ENCODE measurements around the gene SPPL3.

The SPPL3 gene

DNA sequence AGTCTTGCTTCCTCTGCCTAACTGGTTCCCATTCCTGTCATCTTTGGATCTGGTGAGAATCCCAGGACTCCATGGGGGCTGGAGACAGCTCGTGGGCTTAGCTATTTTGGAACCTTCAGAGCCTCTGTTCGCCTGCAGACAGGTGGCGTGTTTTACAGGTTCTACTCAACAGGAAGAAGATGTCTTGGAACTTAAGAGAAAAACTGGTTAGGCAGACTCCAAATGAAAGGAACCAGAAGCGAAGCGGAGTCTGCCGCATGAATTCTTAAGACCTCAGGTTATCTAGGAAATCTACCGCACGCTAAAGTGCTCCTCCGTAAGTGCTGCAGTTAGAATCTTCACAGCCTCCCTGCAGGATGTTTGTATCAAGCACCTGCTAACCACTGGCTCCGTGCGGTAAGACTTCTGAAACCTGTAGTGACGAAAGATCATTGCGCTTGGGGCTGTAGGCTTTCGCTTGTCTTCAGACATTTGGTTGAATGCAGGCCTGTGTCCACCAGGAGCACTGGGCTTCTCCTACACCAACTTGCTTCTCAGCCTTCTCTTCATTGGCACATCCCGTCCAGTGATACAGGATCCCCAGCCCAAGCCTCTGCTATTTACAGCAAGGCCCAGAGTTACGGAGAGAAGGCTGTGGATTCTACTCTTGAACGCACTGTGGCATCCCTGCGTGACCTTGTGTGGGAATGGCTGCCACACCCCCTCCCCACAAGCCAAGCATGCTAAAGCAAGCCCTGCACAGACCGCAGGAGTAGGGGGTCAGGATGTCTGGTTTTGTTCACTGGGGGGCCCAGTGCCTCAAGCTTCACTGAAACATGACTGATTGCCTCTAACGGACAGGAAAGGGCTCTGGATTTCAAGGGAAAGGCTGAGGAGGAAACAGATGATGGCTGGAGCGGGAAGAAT lies 143.6 kb downstream of the SPPL3 start:
- DNase-seq (ENCODE audit: extremely low spot score, insufficient read length, low read depth) (no peak), FAIRE-seq (no peak)

DNA sequence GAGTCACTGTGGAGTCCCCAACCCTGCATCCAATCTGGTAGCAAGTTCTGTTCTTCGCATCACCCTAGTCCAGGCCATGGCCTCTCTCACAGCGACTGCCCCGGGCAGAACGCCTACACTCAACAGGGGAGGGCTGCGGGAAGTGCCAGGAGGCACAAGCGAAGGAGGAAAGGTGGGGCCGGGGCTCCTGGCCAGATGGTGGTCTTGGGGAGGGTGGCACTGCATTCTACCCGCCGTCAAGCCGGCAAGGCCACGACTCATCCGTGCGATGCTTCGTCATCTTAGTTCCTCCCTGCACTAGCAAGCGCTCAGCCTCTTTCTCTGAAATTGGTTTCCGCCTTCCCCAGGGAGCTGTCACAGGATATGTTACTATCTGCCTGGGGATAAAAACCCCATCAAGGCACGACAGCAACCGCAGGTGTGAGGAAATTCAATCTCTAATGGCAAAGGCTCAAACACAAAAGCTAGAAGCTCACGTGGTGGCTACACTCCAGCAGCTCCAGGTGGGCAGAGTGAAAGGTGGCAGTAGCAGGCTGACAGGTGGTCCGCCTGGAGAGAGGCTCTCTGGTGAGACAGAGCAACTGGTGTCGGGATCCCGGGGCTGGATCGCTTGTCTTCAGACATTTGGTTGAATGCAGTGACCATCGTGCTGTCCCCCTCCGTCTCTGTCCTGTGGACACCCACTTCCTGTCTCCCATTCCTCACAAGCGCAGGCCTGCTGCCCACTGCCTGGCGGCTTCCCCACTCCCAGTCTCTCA lies 144.4 kb downstream of the SPPL3 start:
- no peak for DNase-seq (ENCODE audit: extremely low spot score, insufficient read length, low read depth)

DNA sequence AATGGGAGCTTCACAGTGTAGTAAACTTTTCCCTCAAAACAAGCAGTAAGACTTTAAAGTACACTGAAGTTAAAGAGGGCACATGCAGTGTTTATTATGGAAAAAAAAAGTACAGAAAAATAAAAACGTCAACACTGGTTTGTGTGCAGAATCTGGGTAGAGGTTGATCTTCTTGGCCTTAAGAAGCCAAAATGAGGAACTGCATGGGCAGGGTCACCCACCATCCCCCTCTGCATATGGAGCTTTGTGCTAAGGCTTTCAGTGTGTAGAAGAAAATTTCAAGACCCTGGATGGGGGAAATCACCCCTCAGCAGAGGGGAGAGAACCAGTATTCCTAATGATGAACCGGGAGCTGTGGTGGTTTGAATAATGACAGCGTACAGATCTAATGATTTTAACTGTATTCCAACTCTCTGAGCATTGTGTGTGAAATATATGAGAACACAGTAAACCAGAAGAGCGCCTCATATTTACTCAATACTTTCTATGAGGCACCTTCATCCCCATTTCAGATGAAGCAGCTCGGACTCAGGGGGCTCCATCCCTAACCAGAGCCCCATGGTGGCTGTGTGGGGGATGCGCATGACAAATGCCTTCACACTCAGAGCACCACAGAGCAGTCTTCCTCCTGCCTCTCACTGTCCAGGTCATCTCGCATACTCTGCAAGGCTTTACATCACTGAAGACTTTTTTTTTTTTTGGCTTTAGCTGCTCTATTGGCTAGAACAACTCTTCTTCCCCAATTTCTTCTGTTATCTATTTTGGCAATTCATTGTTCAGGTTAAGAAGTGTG lies 145.2 kb downstream of the SPPL3 start:
- FAIRE-seq (no peak), DNase-seq (ENCODE audit: extremely low spot score, insufficient read length, low read depth) (no peak)

More for the DNA sequence above, 144.4 kb downstream of the SPPL3 start:
- FAIRE-seq: no peak

DNA sequence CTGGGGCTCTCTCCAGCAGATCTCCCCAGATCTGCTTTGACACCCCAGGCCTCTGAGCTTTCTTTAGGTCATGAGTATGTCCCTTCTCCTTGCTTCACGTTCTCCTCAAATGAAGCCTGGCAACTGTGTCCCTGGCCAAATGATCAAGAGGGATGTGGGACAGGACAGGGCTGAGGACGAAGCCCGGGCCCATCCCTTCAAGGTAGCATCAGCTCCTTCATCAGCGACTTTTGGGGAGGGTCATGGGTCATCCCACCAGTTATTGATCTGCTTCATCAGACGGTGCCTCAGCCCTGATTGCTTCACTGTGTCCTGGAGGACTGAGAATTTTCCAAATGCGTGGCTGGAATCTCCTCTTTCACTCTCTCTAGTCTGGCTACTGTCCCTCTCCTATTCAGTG lies 146.2 kb downstream of the SPPL3 start:
- DNase-seq (ENCODE audit: extremely low spot score, insufficient read length, low read depth) (no peak), FAIRE-seq (no peak)

DNA sequence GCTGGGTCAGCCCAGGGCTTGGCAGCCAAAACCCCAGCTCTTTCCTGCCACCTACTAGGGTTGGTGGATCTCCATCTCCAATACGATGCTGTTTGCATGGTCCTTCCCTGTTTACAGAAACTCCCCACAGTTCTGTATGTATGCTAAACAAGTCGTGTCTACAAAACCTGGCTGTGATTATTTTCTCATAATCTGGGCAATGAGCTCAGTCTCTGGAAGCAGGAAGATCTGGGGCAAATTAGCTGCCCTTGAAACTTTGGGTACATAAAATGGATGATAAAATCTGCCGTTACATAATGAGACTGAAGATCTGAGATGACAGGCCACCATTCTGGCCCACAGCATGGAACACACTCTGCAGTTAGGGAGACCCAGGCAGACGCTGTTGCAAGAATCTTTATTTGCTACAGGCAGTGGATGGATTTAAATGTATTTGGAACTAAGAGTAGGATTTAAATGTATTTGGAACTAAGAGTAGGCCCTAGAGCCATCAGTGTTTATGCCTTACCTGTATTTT lies 146.9 kb downstream of the SPPL3 start:
- DNase-seq (ENCODE audit: extremely low spot score, insufficient read length, low read depth) (no peak), FAIRE-seq (no peak)

DNA sequence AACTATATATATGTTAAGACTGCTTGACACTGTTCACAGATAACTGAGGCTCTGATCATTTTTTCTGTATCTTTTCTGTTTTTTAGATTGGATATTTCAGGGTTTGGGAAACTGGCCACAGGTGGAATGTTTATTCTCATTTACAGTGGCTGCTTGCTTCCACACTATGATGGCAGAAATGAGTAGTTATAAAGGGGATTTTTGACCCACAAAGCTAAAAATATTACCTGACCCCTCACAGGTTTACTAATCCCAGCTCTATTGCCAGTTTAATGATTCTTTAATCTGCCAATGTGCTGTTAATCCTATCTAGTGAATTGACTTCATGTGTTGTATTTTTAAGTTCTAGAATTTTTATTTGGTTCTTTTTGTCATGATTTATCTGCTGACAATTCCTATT lies 148.9 kb downstream of the SPPL3 start:
- DNase-seq (ENCODE audit: extremely low spot score, insufficient read length, low read depth) (no peak), FAIRE-seq (peak; percentile 55)

DNA sequence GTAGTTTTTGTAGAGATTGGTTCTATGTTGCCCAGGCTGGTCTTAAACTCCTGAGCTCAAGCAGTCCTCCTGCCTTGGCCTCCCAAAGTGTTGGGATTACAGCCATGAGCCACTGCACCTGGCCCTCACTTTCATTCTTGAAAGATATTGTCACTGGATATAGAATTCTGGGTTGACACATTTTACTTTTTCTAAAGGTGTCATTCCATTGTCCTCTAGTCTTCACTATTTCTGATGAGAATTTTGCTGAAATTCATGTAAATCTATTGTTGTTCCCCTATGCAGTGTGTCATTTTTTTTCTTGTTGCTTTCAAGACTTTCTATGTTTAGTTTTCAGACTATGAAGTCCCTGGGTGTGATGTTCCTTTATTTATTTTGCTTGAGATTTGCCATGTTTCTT lies 149.4 kb downstream of the SPPL3 start:
- no peak for DNase-seq (ENCODE audit: extremely low spot score, insufficient read length, low read depth)
- FAIRE-seq: no peak

DNA sequence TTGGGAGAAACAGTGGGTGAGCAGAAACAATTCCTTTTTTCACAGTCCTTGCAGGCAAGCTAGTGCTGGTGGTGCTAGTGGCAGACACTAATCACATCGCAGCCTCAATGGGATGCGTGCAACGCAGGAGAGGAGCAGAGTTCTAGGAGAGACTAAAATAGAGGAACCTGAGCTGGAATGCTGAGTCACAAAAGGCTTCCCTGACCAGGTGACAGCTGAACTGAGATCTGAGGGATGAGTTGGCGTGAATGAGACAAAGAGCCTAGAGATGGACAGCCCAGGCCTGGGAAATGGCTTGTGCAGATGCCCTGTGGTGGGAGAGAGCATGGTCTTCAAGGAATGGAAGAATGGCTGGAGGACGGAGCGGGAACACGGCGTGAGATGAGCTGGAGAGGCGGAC lies 152.8 kb downstream of the SPPL3 start:
- no peak for DNase-seq (ENCODE audit: extremely low spot score, insufficient read length, low read depth)
- no peak for FAIRE-seq

DNA sequence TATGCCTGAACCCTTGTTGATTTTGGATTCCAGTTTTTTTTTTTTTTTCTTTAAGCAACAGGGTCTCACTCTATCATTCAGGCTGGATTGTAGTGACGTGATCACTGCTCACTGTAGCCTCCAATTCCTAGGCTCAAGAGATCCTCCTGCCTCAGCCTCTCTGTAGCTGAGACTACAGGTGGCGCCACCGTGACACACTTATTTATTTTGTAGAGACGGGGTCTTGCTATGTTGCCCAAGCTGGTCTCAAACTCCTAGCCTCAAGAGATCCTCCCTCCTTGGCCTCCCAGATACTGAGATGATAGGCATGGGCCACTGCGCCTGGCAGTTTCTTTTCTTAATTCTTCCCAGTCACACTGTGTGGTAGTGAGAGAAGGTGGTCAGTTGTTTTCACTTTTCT lies 153.4 kb downstream of the SPPL3 start:
- DNase-seq (ENCODE audit: extremely low spot score, insufficient read length, low read depth) (no peak), FAIRE-seq (no peak)

DNA sequence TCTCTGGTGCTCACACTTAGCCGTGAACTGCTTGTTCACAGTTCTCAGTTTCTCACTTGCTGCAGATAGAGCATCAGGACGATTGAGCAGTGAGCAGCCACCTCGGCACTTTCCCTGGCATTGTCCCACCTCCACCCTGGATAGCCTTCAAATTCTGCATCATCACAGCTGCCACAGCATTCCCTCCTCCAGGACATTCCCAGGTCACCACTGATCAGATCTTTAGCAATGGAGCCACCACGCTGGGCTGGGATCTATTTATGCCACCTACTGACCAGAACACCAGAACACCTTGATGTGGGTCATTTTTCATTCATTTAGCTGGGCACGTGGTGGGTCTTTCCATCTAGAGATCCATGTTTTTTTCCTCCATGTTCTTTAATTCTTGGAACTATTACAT lies 154.9 kb downstream of the SPPL3 start:
- FAIRE-seq: no peak
- no peak for DNase-seq (ENCODE audit: extremely low spot score, insufficient read length, low read depth)

DNA sequence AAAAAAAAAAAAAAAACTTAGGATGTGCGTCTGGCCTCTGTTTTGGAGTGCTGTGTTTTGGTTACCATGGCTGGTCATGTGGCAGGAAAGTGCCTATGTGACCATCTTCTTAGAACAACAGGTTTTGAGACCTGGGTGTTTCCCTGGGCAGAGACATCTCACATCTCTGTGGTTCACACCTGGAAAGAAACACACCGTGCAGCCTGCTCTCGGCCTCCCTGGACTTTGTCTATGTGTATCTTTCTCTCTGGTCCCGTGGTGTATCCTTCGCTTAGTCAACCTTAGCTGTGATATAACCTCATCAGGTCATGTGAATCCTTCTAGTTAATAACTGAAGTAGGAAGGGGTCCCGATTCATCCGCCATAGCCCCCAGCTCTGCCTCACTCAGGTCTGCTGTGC lies 155.9 kb downstream of the SPPL3 start:
- FAIRE-seq: no peak

DNA sequence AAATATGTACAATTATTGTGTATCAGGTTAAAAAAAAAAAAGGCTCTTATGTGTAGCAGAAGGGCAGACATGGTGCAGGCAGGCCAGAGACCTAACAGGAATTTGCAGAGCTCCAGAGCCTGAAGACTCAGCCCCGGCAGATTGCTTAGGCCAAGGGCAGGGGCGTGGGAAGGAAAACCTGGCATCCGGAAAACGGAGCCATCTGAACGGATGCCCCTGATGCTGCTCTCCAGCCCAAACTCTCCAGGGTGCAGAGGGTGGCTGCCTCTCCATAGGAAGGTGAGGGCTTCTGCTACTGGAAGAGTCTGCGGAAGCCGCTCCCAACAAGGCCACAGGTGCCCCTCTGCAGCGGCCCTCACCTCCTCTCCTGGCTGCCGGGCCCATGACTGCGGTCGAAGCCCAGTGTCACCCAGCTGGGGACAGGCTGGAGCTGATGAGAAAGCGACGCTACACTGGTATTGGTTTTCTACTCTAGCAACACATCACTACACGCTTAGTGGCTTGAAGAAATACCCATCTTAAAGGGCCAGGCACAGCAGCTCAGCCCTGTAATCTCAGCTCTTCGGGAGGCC lies 159.2 kb downstream of the SPPL3 start:
- DNase-seq (ENCODE audit: extremely low spot score, insufficient read length, low read depth) (no peak), FAIRE-seq (no peak)

More for the DNA sequence above, 155.9 kb downstream of the SPPL3 start:
- DNase-seq (ENCODE audit: extremely low spot score, insufficient read length, low read depth): no peak

DNA sequence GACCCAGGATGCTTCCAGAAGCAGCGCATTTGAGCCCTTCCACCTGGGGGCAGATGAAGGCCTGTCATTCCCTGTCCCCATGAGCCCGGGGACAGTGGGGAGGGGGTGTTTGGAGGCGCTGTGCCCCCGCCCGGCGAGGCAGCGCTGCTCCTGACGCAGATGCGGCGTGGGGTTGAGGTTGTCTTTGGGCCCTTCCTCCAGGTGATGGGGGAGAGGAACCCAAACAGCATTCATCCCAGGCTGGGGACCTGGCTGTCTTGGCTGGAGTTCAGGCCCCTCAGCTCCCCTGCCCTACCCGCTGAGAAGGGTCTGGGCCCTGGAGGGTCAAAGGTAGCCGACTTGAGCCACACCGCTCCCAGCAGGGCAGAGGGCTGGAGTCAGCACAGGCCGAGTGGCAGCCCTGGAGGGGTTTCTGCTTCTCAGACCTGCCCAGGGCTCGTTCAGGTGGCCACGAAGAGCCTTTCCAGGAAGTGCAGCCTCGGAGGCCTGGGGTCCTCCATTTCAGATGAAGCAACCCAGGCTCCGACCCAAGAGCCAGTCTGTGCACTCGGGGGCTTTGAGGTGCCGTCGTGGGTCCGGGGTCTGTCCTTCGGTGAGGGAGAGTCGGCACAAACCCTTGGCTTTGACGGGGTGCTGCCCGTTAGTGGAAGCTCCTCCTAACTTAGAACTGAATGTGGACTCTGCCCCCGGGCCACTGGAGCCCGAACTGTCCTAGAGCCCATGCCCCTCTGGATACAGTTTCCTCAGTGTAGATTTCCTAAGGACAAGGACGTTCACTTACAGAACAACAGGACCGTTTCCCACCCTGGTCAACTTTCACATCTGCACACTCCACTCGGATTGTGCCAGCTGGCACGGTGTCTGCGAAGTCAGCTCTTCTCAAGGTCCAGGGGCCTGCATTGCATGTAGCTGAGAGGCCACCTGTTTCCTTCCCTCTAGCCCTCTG lies 162.4 kb downstream of the SPPL3 start:
- DNase-seq (ENCODE audit: extremely low spot score, insufficient read length, low read depth): no peak
- FAIRE-seq: no peak

DNA sequence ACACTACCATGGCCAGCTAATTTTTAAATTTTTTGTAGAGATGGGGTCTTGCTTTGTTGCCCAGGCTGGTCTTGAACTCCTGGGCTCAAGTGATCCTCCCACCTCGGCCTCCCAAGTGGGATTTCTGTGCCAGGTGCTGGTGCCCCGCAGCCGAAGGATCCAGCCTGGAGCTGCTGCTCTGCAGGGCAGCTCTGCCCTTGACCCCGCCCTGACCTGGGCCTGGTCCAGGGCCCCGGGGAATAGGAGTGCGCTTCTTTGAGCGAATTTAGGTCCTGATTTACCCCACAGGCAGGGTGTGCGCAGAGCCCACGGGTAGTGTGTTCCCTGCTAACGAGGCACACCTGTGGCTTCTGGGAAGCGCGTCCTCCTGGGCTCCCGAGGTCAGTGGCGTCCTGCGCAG lies 163.3 kb downstream of the SPPL3 start:
- DNase-seq (ENCODE audit: extremely low spot score, insufficient read length, low read depth) (no peak), FAIRE-seq (no peak)

DNA sequence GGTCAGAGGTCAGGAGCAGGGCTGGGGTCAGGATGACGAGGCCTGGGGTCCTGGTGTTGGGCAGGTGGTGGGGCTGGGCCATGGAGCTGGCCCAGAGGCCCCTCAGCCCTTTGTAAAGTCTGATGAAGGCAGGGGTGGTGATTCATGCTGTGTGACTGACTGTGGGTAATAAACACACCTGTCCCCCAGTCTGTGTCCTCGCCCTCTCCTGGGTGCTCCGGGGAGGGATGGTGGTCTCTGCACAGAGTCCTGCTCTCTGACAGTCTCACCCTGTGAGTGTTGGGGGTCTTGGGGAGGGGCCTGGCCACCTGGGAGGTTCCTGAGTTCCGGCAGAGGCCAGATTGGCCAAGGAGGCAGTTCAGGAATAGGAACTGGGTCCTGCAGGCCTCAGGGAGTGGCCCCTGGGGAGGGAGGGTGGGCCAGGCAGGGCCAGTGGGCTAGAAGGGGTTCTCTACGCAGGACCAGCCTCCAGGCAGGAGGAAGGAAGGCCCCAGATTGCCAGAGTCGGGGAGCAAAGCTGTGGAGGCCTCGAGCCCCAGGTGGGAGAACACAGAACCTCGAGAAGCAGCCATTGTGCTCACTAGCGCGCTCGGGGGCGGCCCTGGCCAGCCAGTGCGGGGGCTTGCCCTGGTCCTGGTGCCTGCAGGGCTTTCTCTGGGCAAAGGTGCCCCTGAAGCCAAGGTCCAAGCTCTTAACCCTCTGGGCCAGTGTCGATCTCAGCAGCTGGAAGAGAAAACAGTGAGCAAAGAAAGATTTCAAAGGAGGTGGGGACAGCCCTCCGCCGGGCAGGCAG lies 164.1 kb downstream of the SPPL3 start:
- no peak for DNase-seq (ENCODE audit: extremely low spot score, insufficient read length, low read depth)
- no peak for FAIRE-seq

DNA sequence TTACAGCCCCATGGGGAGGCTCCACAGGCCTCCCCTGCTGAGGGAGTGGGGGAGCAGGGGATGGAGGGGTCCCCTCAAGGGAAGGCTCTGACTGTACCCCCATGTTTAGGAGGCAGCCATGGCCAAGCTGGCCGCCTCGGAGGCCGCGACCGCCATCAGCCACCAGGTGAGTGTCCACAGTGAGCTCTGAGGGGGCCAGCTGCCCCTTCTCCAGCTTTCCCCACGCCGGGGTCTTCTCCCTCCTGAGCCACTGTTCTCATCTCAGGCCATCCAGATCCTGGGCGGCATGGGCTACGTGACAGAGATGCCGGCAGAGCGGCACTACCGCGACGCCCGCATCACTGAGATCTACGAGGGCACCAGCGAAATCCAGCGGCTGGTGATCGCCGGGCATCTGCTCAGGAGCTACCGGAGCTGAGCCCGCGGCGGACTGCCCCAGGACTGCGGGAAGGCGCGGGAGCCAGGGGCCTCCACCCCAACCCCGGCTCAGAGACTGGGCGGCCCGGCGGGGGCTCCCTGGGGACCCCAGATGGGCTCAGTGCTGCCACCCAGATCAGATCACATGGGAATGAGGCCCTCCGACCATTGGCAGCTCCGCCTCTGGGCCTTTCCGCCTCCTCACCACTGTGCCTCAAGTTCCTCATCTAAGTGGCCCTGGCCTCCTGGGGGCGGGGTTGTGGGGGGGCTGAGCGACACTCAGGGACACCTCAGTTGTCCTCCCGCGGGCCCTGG lies 165.0 kb downstream of the SPPL3 start:
- no peak for DNase-seq (ENCODE audit: extremely low spot score, insufficient read length, low read depth)

DNA sequence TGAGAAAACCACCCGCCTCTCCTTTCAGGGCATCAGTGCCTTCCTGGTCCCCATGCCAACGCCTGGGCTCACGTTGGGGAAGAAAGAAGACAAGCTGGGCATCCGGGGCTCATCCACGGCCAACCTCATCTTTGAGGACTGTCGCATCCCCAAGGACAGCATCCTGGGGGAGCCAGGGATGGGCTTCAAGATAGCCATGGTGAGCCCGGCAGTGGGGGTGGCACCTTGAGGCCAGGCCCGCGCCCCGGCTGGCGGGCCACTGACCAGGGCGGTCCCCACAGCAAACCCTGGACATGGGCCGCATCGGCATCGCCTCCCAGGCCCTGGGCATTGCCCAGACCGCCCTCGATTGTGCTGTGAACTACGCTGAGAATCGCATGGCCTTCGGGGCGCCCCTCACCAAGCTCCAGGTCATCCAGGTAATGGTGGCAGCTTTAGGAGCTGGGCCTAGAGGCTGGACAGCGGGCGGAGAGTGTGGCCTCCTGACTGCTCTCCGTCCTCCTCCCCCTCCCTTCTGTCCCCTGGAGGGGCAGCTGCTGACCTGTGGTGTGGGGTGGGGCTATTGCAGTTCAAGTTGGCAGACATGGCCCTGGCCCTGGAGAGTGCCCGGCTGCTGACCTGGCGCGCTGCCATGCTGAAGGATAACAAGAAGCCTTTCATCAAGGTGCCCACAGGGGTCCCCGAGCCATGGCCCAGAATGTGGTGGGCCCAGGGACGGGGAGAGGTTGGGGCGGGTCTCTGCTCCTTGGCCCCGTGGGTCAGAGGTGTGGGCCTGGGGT lies 165.7 kb downstream of the SPPL3 start:
- DNase-seq (ENCODE audit: extremely low spot score, insufficient read length, low read depth) (no peak), FAIRE-seq (no peak)

More for the DNA sequence above, 165.0 kb downstream of the SPPL3 start:
- FAIRE-seq: no peak

All from GM18507 (cell line).